ENCODE data around the gene SYNPO.

- no peak for TF ChIP-seq CTCF (IDR thresholded peaks at IDR 0.05)
- no peak for TF ChIP-seq POLR2A (IDR thresholded peaks at IDR 0.05; ENCODE audit: low read depth)
- no peak for TF ChIP-seq EP300 (IDR thresholded peaks at IDR 0.05)
- no peak for TF ChIP-seq POLR2AphosphoS5 (IDR thresholded peaks at IDR 0.05)
Observed at GRCh38 chr5:150675069-150675468, 34.6 kb downstream of the SYNPO start.
